Superior temporal gyrus (tissue), 1 donor: ENCODE data around the gene NONO.
"Not testable (repeated sequence)": the region's sequence is repeated elsewhere in the genome, so short reads cannot be mapped to it uniquely, and the experiment has no call there.

Source experiments
- DNase-seq: peaks from one replicate; pipeline ENCODE4 v3.0.0-alpha.2; 2016; ENCODE audit errors: extremely low spot score

NONO gene

DNA sequence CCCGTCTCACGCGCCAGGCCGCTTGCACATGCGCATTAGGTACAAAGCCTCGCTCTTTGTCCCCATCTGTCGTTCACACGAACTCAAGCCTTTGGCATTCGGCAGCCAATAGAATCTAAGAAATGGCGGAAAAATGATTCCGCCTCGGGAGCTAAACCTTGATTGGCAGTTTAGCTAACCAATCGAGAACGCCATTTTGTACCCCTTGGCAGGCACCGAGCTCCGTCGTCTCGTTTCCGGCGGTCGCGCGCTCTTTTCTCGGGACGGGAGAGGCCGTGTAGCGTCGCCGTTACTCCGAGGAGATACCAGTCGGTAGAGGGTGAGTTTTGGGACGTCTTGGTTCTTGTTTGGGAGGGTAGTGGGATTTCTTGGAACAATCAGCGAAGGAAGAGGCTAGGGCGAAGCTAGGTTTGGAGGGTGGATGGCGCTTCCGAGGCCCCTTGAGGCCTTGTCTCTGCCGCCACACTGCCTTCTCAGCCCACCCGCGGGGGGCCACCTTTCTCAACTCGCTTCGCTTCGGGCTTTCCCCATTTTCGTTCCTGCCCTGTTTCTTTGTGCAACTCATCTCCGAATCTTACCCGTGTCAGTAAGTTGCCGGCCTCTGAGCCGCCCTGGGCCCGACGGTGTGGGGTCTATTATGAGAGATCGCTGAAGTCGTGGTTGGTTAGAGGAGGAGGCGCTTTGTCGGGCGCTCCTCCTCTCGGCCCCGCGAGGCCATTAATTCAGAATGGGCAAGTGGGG is at the start of gene NONO:
Gene NONO, plus strand, starts transcription at position 233 of the 741 bp plus-strand sequence. CDS start 7,003 bp downstream, outside the sequence.
- DNase-seq = peak; percentile 99

DNA sequence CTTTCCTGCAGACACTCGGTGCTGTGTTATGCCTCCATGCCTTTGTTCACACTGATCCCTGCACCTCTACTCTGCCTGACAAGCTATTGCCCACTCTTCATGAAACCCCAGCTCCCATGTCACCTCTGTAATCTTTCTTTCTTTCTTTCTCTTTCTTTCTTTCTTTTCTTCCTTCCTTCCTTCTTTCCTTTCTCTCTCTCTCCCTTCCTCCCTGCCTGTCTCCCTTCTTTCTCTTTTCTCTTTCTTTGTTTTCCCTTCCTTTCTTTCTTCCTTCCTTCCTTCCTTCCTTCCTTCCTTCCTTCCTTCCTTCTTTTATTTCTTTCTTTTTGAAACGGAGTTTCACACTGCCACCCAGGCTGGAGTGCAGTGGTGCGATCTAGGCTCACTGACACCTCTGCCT is 48.0 kb upstream of the NONO start:
- no peak for DNase-seq

DNA sequence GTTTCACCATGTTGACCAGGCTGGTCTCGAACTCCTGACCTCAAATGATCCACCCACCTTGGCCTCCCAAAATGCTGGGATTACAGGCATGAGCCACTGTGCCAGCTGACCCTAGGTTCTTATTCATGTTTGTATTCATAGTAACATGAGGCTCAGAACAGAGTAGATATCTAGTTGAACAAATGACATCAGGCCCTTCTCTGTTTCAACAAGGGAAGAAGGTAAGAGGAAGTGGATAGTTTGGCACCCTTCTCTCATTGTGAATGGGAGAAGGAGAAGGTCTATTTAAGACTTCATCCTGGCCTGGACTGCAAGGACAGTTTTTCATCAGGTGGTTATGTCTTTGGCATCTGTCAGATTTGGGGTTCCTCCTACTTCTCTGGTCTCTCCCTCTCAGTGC is 46.6 kb upstream of the NONO start:
- DNase-seq = no peak

GRCh38 chrX:71239781-71240180 is 43.7 kb upstream of the NONO start:
- DNase-seq = no peak

GRCh38 chrX:71241301-71241700 is 42.1 kb upstream of the NONO start:
- DNase-seq = no peak

GRCh38 chrX:71244359-71245128 is 38.9 kb upstream of the NONO start:
- DNase-seq = no peak

DNA sequence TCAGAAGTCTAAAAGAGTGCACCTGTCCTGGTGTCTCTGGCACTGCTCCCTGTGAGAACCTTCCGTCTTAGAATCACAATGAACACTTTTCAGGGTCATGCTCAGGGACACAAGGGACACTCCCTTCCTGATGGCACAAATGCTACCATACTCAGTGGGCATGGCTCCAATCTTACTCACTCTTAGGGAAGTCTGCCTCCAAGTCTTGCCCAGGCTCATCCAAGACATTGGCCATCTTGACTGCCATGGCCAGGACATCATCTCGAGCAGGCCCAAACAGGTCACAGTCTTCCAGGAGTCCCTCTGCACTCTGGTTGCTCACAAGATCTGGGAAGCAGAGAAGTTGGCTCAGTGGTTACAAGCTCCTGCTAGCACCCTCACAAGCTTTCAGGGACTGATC is 38.3 kb upstream of the NONO start:
- no peak for DNase-seq

DNA sequence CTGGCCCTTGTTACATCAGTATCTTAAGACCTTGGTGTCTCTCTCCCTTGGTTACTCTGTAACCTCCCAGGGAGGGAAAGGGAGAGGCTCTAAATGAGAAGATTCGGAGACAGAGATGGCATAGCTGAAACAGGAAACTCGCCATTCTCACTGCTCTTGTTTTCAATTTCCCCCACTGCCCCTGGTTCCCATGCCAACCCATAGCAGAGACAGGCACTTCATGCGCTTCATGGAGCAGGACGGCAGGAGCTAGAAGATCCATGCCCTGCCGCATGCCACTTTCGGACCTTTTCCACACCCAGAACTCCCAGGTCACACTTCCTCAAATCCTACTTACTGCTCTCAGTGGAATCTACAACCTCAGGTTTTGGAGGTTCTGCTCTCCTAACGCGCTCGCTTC is 32.6 kb upstream of the NONO start:
- no peak for DNase-seq

DNA sequence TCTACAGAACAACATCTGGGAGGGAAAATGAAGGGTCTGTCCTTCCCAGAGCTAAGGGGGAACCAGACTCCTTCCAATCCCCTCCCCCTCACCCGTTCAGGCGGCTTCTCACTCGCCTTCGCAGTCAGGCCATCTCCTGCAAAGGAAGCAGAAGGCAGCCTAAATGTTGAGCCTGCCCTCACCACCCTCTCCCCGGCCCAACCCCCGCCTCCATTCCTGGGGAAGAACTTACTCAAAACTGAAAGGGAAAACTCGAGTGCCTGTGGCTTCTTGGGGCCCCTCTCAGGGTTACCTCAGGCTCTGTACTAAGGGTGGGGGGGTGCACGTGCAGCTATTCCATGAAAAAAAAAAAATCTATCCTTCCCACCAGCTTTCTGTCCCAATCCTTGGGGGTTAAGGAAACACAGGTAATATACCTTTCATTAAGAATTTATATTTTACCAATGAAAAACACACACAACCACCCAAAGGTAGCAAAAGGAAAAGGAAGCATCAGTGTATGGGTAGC is 31.9 kb upstream of the NONO start:
- no peak for DNase-seq

GRCh38 chrX:71252221-71252620 is 31.2 kb upstream of the NONO start:
- DNase-seq = no peak

DNA sequence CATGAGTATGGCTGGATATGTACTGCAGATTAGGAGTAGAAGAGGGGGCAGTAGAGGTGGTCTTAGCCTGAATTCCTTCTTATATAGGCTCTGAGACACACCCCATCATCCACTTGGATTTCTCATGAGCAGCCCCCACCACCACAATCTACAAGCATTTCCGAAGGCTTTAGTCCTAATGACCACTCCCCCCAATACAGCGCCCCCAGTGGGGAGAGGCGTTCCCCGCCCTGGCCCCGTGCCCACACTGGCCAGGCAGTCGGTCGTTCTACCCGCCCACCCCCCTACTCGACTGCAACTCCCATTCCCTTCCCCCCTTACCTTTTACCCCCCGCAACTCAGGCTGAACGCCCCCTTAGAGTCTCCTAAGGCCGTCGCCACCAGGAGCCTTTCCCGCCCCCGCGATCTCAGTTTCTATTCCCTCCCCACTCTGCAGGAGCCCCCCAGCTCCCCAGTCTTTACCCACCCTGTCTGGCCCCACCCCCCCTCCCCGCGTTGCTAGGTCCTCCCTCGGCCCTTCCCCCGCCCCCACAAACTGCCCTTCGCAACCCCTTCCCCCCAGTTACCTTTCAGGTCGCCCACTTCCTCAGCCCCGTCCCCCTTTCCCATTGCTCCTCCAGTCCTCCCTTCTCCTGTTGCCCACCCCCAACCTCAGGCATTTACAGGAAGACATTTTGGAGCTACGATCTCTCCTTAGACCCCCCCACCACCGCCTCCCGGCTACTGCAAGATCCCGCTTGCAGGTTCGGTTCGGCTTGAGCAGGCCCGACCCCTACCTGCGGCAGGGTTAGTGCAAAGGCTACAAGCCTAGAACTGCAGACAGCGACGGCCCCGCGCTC is 30.0 kb upstream of the NONO start:
- peak; percentile 13 for DNase-seq

DNA sequence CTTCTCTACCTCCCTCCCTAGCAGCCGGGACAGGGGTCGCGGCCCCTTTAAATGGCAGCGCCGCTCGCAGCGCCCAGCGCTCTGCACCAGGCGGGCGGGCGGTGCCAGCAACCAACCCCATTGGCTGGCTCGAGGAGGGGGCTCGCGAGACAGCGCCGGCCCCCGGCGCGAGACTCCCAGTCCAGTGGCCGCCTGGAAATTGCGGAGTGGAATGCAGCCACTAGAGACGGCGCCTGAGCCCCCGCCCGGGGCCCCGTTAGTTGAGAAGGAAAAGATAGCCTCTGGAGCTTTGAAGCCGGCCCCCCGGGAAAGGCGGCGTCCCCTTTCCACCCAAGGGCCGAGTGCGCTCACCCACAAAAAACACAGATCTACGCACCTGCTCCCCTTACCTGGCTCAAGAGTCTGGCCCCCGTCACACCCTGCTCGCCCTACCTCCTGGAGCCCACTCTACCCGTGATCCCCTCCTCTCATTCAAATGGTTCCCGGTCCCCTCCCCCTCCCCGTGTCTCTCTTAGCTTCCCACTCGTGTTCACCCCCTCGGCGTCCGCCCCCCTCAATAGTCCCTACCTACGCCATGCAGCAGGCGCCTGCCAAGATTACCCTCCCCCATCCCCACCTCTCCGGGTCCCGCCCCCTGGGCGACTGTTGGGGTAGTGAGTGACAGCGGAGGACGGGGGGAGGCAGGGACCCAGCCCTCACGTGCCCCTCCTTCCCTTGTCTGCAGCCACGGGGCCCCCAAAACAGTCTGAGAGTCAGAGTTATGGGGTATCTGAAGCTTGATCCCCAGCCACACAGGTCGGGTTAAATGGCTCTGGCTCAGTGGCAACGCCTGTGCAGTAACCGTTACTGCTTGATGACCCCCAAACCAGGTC is 29.1 kb upstream of the NONO start, which contains the start of gene ZMYM3:
Gene ZMYM3, minus strand, starts transcription at position 49 of the 872 bp plus-strand sequence. CDS start 885 bp downstream, outside the sequence.
- peak; percentile 77 for DNase-seq

GRCh38 chrX:71256051-71256450 is 27.4 kb upstream of the NONO start:
- DNase-seq = no peak

DNA sequence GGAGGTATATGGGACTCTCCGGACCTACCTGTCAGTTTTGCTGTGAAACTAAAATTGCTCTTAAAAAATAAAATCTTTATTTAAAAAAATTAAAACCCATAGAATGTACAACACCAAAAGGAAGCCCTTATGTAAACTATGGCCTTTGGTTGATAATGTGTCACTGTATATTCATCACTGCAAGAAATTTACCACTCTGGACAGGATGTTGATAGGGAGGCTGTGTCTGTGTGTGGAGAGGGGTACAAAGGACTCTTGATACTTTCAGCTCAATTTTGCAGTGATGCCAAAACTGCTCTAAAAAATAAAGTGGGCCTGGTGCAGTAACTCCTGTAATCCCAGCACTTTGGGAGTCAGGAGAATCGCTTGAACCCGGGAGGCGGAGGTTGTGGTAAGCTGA is 26.6 kb upstream of the NONO start:
- no peak for DNase-seq

GRCh38 chrX:71268624-71269023 is 14.8 kb upstream of the NONO start:
- DNase-seq = not testable (repeated sequence)

GRCh38 chrX:71269801-71270395 is 13.5 kb upstream of the NONO start:
- DNase-seq = no peak

DNA sequence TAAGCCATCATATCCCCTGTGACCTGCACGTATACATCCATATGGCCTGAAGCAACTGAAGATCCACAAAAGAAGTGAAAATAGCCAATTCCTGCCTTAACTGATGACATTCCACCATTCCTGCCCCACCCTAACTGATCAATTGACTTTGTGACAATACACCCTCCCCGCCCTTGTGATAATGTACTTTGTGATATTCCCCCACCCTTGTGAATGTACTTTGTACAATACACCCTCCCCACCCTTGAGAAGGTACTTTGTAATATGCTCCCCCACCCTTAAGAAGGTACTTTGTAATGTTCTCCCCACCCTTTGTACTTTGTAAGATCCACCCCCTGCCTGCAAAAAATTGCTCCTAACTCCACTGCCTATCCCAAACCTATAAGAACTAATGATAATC is 11.1 kb upstream of the NONO start:
- DNase-seq = not testable (repeated sequence)

GRCh38 chrX:71281300-71281699 is 2.1 kb upstream of the NONO start:
- not testable (repeated sequence) for DNase-seq

- no peak for DNase-seq
Measured at GRCh38 chrX:71282514-71283402, 677 bp upstream of the NONO start.
